ENCODE measurements around the gene G6PC2.

Gene G6PC2

GRCh38 chr2:168945508-168945907, 44.4 kb downstream of the G6PC2 start:
- no peak for DNase-seq

- no peak for DNase-seq
Measured at GRCh38 chr2:168948621-168949212, 47.6 kb downstream of the G6PC2 start.

DNA sequence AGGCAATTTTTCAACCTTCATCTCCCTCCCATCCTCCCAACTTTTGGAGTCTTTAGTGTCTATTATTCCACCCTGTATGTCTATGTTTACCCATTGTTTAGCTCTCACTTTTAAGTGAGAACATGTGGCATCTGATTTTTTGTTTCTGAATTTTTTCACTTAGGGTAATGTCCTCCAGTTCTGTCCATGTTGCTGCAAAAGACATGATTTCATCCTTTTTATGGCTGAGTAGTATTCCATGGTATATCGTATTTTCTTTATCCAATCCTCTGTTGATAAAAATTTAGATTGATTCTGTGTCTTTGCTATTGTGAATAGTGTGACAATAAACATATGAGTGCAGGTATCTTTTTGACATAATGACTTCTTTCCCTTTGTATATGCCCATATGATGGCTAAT, 48.2 kb downstream of the G6PC2 start:
- DNase-seq = no peak

GRCh38 chr2:168951871-168952270, 50.8 kb downstream of the G6PC2 start:
- DNase-seq = no peak

GRCh38 chr2:168952424-168952823, 51.3 kb downstream of the G6PC2 start:
- no peak for DNase-seq

- DNase-seq = no peak
Measured at GRCh38 chr2:168954256-168954655, 53.2 kb downstream of the G6PC2 start.

DNA sequence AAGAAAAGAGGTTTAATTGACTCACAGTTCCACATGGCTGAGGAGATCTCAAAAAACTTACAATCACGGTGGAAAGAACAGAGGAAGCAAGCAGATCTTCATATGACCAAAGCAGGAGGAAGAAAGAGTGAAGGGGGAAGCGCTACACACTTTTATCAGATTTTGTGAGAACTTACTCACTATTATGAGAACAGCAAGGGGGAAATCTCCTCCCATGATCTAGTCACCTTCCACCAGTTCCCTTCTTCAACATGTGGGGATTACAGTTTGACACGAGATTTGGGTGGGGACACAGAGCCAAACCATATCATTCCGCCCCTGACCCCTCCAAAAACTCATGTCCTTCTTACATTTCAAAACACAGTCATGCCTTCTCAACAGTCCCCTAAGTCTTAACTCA, 54.2 kb downstream of the G6PC2 start:
- no peak for DNase-seq

- DNase-seq = no peak
Measured at GRCh38 chr2:168956392-168956791, 55.3 kb downstream of the G6PC2 start.

Measured in nucleus accumbens (tissue), 56 donors.